Coronary artery (tissue), 2 donors: ENCODE measurements around the gene ADAMTS14.

Experiments
- DNase-seq: peaks from one replicate; pipeline ENCODE4 v3.0.0-alpha.2; 2017; ENCODE audit warnings: low spot score
- H3K27ac ChIP-seq, 2 donors: fragments of 200-600 bp; sonication (generic); one replicate each; pipeline ENCODE4 v1.5.1; 2016 to 2019
- H3K4me3 ChIP-seq: fragments of 200-600 bp; sonication (generic); 2 replicates; pipeline ENCODE4 v1.5.1; 2016; ENCODE audit warnings: mild to moderate bottlenecking, moderate library complexity
- TF ChIP-seq, protein P1 (sequence below): fragments of 200-600 bp; sonication (generic); IDR thresholded peaks from one replicate; pipeline ENCODE4 v1.5.1; 2019; ENCODE audit warnings: antibody characterized with exemption

The ADAMTS14 gene

DNA sequence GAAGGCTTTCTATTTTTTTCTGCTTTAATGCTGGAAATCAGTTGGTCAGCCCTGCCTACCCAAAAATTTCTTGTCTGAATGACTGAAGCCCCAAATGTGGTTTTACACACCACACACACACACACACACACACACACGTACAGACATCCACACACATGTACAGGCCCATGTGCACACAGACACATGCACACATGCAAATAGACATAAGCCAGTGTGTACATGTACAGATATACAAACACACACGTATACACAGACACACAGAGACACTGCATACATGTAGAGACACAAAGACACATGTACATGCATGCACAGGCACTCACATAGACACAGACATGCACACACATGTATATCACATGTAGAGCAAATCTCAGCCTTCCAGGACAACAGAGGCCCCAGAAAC, 58.6 kb downstream of the ADAMTS14 start:
- no peak overlapping the region for H3K27ac ChIP-seq
- DNase-seq, result no peak
- no peak overlapping the region for H3K4me3 ChIP-seq
- TF ChIP-seq, protein P1, sequence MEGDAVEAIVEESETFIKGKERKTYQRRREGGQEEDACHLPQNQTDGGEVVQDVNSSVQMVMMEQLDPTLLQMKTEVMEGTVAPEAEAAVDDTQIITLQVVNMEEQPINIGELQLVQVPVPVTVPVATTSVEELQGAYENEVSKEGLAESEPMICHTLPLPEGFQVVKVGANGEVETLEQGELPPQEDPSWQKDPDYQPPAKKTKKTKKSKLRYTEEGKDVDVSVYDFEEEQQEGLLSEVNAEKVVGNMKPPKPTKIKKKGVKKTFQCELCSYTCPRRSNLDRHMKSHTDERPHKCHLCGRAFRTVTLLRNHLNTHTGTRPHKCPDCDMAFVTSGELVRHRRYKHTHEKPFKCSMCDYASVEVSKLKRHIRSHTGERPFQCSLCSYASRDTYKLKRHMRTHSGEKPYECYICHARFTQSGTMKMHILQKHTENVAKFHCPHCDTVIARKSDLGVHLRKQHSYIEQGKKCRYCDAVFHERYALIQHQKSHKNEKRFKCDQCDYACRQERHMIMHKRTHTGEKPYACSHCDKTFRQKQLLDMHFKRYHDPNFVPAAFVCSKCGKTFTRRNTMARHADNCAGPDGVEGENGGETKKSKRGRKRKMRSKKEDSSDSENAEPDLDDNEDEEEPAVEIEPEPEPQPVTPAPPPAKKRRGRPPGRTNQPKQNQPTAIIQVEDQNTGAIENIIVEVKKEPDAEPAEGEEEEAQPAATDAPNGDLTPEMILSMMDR, result no peak

DNA sequence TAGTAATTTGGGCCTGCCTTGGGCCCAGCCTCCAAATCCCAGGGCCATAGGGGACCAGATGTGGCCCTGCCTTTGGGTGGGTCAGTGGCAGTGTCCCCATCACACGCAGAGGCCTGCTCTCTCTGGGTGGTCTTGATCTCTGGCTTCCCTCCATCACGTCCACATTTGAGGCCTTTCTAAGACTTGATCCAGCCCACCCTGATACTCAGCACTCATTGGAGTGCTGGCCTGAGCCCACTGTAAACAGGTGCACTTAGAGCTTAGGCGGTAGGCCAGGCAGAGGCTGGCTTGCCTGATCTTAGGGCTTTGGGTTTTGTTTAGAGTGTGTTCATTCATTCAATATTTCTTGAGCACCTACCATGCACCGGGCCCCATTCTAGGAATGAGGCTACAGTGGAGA, 60.3 kb downstream of the ADAMTS14 start:
- H3K27ac ChIP-seq, result no peak overlapping the region
- TF ChIP-seq, protein P1, result no peak
- no peak overlapping the region for H3K4me3 ChIP-seq
- DNase-seq, result no peak

DNA sequence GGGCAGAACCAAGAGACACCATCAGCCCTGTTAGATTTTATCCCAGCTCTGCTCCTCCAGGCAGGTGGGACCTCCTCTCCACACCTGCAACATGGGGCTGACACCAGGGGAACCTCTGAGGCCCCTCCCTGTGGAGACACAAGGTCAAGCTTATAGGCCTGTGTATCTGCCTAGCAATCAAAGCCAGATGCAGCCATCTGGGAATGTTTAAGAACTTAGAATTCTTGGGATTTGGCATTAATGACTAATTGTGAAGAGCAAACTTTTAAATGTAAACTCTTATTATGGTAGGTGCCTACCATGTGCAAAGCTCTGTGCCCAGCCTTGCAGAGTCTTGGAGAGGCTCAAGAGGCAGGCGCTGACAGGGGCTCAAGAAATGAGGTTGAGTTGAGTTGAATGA, 60.7 kb downstream of the ADAMTS14 start:
- H3K27ac ChIP-seq, result no peak overlapping the region
- H3K4me3 ChIP-seq, result no peak overlapping the region
- no peak for DNase-seq
- TF ChIP-seq, protein P1, result no peak

DNA sequence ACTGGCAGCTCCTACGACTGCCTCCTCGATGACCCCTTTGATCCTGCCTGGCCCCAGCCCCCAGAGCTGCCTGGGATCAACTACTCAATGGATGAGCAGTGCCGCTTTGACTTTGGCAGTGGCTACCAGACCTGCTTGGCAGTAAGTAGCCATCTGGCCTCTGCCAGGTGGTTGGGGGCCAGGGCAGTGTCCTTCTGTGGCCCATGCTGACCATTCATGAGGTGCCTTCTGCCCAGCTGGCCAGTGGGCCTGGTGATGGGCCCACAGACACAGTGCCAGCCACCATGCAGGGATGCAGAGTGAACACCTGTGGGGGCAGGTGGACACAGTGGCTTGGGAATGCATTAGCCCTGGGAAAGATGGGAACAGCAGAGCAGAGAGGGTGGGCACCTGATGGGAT, 62.9 kb downstream of the ADAMTS14 start:
- TF ChIP-seq, protein P1, result no peak
- Histone ChIP-seq H3K4me3 (no peak overlapping the region), H3K27ac (no peak overlapping the region)
- no peak for DNase-seq

DNA sequence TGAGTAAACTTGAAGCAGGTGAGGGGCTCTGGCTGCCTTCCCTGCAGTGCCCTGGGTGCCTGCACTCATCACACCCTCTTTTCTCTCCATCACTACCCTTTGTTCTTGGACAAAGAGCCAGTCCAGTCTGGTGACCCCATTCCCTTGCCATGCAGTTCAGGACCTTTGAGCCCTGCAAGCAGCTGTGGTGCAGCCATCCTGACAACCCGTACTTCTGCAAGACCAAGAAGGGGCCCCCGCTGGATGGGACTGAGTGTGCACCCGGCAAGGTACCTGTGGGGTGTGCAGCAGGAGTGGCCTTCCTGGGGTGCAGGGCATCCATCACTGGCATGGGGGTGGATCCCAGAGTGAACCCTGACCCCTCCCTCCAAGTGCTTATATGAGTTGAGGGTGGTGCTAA, 64.2 kb downstream of the ADAMTS14 start:
- no peak for DNase-seq
- H3K27ac ChIP-seq, result no peak overlapping the region
- TF ChIP-seq, protein P1, result no peak
- no peak overlapping the region for H3K4me3 ChIP-seq

DNA sequence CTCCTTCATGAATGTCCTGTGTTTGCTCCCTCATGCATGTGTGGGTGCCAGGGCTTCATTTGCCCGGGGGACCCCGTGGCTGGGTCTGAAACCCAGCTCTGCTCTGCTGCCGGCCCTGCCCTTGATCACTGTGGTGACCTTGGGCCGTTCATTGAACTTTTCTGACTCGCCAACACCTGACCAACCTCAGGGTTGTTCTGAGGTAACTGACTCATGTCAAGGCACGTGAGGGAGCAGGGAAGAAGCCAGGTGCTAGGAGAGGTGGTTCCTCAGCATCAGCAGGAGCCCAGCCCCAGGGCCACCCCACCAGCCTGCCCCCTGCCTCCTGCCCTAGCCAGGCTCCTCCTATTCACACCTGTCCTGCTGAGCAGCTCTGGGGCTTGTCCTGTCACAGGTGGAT, 64.9 kb downstream of the ADAMTS14 start:
- TF ChIP-seq, protein P1, result no peak
- no peak for DNase-seq

DNA sequence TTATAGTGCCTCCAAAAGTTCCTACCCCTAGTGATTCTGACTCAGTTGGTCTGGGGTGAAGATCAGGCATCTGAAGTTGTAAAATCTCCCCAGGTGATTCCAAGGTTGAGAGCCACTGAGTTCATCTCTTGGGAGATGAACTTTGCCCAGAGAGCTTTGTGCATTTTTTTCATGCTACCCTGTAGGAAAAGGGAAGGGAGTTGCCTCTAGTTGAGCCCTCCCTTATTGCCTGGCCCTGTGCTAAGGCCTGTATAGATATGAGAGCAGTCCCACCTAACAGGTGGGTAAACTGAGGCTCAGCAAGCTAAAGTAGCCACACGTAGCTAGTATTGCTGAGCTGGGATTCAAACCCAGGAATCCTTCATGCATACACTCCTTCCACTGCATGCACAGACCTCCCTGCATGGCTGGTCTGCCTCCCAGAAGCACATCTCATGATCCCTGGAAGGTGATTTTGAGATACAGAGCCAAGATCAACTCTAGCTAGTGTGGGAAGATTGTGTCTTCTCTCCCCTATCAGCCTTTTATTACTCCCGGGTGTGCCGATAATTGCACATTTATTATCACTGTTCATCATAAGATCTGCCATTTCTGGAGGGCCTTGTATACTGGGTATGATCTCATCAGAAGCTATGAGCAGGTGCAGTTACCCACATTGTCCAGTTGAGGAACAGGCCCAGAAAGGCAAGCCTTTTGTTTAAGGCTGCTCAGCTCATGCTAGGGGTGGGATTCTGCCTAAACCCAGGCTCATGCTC, 65.9 kb downstream of the ADAMTS14 start:
- Histone ChIP-seq H3K4me3 (no peak overlapping the region), H3K27ac (no peak overlapping the region)
- no peak for DNase-seq
- TF ChIP-seq, protein P1, result no peak

More for the DNA sequence above, 64.9 kb downstream of the ADAMTS14 start:
- no peak overlapping the region for H3K27ac ChIP-seq
- H3K4me3 ChIP-seq, result no peak overlapping the region
